HepG2 (cell line): ENCODE results near the gene SOCS3. TPM values are rescaled to one million over a fixed set of nuclear protein-coding genes. Genes with fewer than 3 reads are reported as not detected.

Experiments
- ATAC-seq: fragments of 200-7000 bp; cut with Tn5 transposase; 3 replicates; pipeline ENCODE4 v1.9.1; 2020; ENCODE audit warnings: mild to moderate bottlenecking, moderate library complexity
- BruUV-seq: library from RNA; stranded (reverse); fragments of 400-500 nt; replicated peaks from 2 replicates; lab custom pipeline; 2021; lab: Mats Ljungman, UMichigan
- CTCF ChIA-PET: fragments of 300-600 bp; formaldehyde crosslinking; extraction: SDS; loops from one replicate; lab custom pipeline; 2021; ENCODE audit warnings: low total read pairs, inconsistent platforms, low intra/inter-chr PET ratio; lab: Yijun Ruan, JAX
- POLR2A ChIA-PET: fragments of 350-600 bp; sonication (Branson Sonifier 250); formaldehyde crosslinking; loops from one replicate; lab custom pipeline; 2020; ENCODE audit warnings: antibody characterized with exemption, inconsistent platforms; lab: Yijun Ruan, JAX
- DNase-seq: peaks from one replicate; pipeline ENCODE4 v3.0.0-alpha.2; 2015; ENCODE audit warnings: low spot score
- FAIRE-seq: peaks from 3 replicates; lab custom pipeline; 2011; peaks lifted over from hg19 to GRCh38; lab: Jason Lieb, UNC
- H2AFZ ChIP-seq: one replicate; pipeline ENCODE4 v1.6.1; 2011; ENCODE audit warnings: low read length, inconsistent platforms
- H3K27ac ChIP-seq: fragments of 300-600 bp; 3 replicates; pipeline ENCODE4 v1.8.0; 2011; ENCODE audit warnings: mixed run types, mild to moderate bottlenecking, mixed read lengths, low read length, inconsistent platforms; ENCODE audit not compliant: insufficient read depth; ENCODE audit errors: extremely low read length
- H3K27me3 ChIP-seq, 2 experiments: fragments of 200-600 bp in 1 of 2; 2 replicates in 1 of 2; 3 replicates in 1 of 2; pipeline versions ENCODE4 v1.6.0 to v1.8.0; 2011; ENCODE audit warnings: low read length in 2 of 2, mild to moderate bottlenecking in 2 of 2, moderate library complexity in 2 of 2, inconsistent platforms in 1 of 2; ENCODE audit not compliant: insufficient read depth in 2 of 2, control insufficient read depth in 1 of 2
- H3K36me3 ChIP-seq, 2 experiments: fragments of 200-600 bp in 1 of 2; replicated peaks in 1 of 2; 2 replicates in 1 of 2; 3 replicates in 1 of 2; pipeline versions ENCODE4 v1.5.1 to v1.8.0; 2011; ENCODE audit warnings: low read length in 2 of 2, inconsistent platforms in 1 of 2; ENCODE audit not compliant: insufficient read depth in 2 of 2, control insufficient read depth in 1 of 2
- H3K4me1 ChIP-seq: 2 replicates; pipeline ENCODE4 v1.5.1; 2012; ENCODE audit warnings: low read length, inconsistent platforms; ENCODE audit not compliant: insufficient read depth
- H3K4me2 ChIP-seq: 2 replicates; pipeline ENCODE4 v1.6.0; 2011; ENCODE audit warnings: low read depth, low read length, inconsistent platforms
- H3K4me3 ChIP-seq, 3 experiments: fragments of 200-600 bp in 1 of 3; sonication (generic), shearing (Covaris generic) in 1 of 3; replicated peaks in 1 of 3; 2 replicates each; pipeline ENCODE4 v1.5.1; 2011 to 2016; ENCODE audit warnings: low read length in 3 of 3, inconsistent platforms in 2 of 3, low read depth in 2 of 3, mild to moderate bottlenecking in 2 of 3, control low read depth in 1 of 3, mixed read lengths in 1 of 3; ENCODE audit not compliant: insufficient read depth in 1 of 3
- H3K79me2 ChIP-seq: one replicate; pipeline ENCODE4 v1.6.1; 2011; ENCODE audit warnings: low read length, inconsistent platforms; ENCODE audit not compliant: insufficient read depth
- H3K9ac ChIP-seq: 2 replicates; pipeline ENCODE4 v1.6.0; 2011; ENCODE audit warnings: mild to moderate bottlenecking, low read depth, low read length, inconsistent platforms; ENCODE audit not compliant: insufficient read depth
- H3K9me3 ChIP-seq: 2 replicates; pipeline ENCODE4 v1.5.1; 2012; ENCODE audit warnings: mild to moderate bottlenecking, low read length
- H4K20me1 ChIP-seq: 2 replicates; pipeline ENCODE4 v1.6.0; 2011; ENCODE audit warnings: inconsistent platforms, mild to moderate bottlenecking, low read length, moderate library complexity; ENCODE audit not compliant: insufficient read depth
- BCL6 ChIP-seq: IDR thresholded peaks from 2 replicates; pipeline ENCODE4 v1.6.1; 2016; ENCODE audit warnings: missing genetic modification reagents, missing compliant biosample characterization
- BRD4 ChIP-seq: sonication (generic); formaldehyde crosslinking; IDR thresholded peaks from 2 replicates; pipeline ENCODE4 v1.4.0; 2020; ENCODE audit warnings: missing genetic modification reagents
- EZH2 ChIP-seq: conservative IDR thresholded peaks from 2 replicates; pipeline ENCODE4 v1.6.1; 2012; ENCODE audit warnings: mild to moderate bottlenecking, low read depth, low read length, moderate library complexity
- GABPA ChIP-seq, 2 experiments: IDR thresholded peaks; 2 replicates each; pipeline ENCODE4 v1.6.1; 2011 to 2016; ENCODE audit warnings: low read depth in 2 of 2, low read length in 1 of 2, missing biosample characterization in 1 of 2, missing genetic modification characterization in 1 of 2
- HMGA1 ChIP-seq: sonication (generic); formaldehyde crosslinking; conservative IDR thresholded peaks from 2 replicates; pipeline ENCODE4 v1.4.0; 2020; ENCODE audit warnings: missing genetic modification reagents
- KDM2A ChIP-seq: sonication (generic); formaldehyde crosslinking; IDR thresholded peaks from 2 replicates; pipeline ENCODE4 v1.4.0; 2020; ENCODE audit warnings: low read depth, missing genetic modification reagents, borderline replicate concordance
- PRPF4 ChIP-seq: fragments of 200-400 bp; formaldehyde crosslinking; IDR thresholded peaks from 2 replicates; pipeline ENCODE4 v1.6.1; 2016; ENCODE audit warnings: low read length, low read depth; ENCODE audit not compliant: poor library complexity, severe bottlenecking
- RXRB ChIP-seq: IDR thresholded peaks from 2 replicates; pipeline ENCODE4 v1.6.1; 2016; ENCODE audit warnings: borderline replicate concordance, missing genetic modification reagents, missing compliant biosample characterization
- STAG1 ChIP-seq: sonication (generic); formaldehyde crosslinking; IDR thresholded peaks from 2 replicates; pipeline ENCODE4 v1.4.0; 2020; ENCODE audit warnings: missing genetic modification reagents
- STAT5B ChIP-seq: sonication (generic); formaldehyde crosslinking; IDR thresholded peaks from 2 replicates; pipeline ENCODE4 v1.4.0; 2020; ENCODE audit warnings: missing genetic modification reagents
- ZNF264 ChIP-seq: sonication (generic); formaldehyde crosslinking; IDR thresholded peaks from 2 replicates; pipeline ENCODE4 v1.4.0; 2020; ENCODE audit warnings: missing genetic modification reagents
- ZNF607 ChIP-seq: sonication (generic); formaldehyde crosslinking; IDR thresholded peaks from 2 replicates; pipeline ENCODE4 v1.5.1; 2020; ENCODE audit warnings: missing genetic modification reagents, mild to moderate bottlenecking, borderline replicate concordance
- ZSCAN29 ChIP-seq: sonication (generic); formaldehyde crosslinking; conservative IDR thresholded peaks from 2 replicates; pipeline ENCODE4 v1.4.0; 2020; ENCODE audit warnings: mild to moderate bottlenecking, missing genetic modification reagents
- WGBS: methylation state at CpG from one replicate; pipeline ENCODE4 v1.1.6; 2017; ENCODE audit warnings: low lambda C conversion rate; 5-methylcytosine and 5-hydroxymethylcytosine counted together
- in situ Hi-C: cut with HindIII; loops from 2 replicates; pipeline ENCODE4 v1.10.0; 2017; ENCODE audit warnings: low pct_unique_long_range_greater_than_20kb; ENCODE audit not compliant: extremely low pct_ligation_motif_present
- intact Hi-C: fragments of 100-400 bp; cut with micrococcal nuclease; formaldehyde crosslinking; loops from one replicate; pipeline ENCODE4 v1.10.0; 2022; ENCODE audit not compliant: unreplicated experiment
- polyA plus RNA-seq, 8 experiments: library from polyadenylated mRNA; depleted of rRNA in 3 of 8; stranded (reverse) in 7 of 8; unstranded in 1 of 8; fragments of >200 nt; fragmentation: Illumina TruSeq in 4 of 8; extraction: Trizol in 4 of 8; gene quantifications; 2 replicates each; pipeline versions ENCODE4 v1.2.1 to v1.2.3, GENCODE V29; 2011 to 2016; ENCODE audit warnings: low read depth in 4 of 8, missing spikeins in 1 of 8, mixed read lengths in 1 of 8; ENCODE audit not compliant: insufficient read depth in 1 of 8
- total RNA-seq, 5 experiments: library from RNA; depleted of rRNA; stranded (reverse); fragments of >200 nt; fragmentation: Illumina TruSeq; extraction: Trizol; gene quantifications; 2 replicates each; pipeline ENCODE4 v1.2.3, GENCODE V29; 2016; ENCODE audit warnings: low read depth in 1 of 5
- TF ChIP-seq, protein P1 (sequence below): sonication (generic); formaldehyde crosslinking; conservative IDR thresholded peaks from 2 replicates; pipeline ENCODE4 v1.8.0; 2022; ENCODE audit warnings: missing genetic modification reagents
- TF ChIP-seq, protein P2 (sequence below): sonication (generic); formaldehyde crosslinking; IDR thresholded peaks from 2 replicates; pipeline ENCODE4 v1.8.1; 2023; ENCODE audit warnings: missing genetic modification reagents, mild to moderate bottlenecking, borderline replicate concordance
- TF ChIP-seq, protein P3 (sequence below): sonication (generic); formaldehyde crosslinking; IDR thresholded peaks from 2 replicates; pipeline ENCODE4 v1.4.0; 2020; ENCODE audit warnings: mild to moderate bottlenecking, missing genetic modification reagents
- TF ChIP-seq, protein P4 (sequence below): sonication (generic); formaldehyde crosslinking; IDR thresholded peaks from 2 replicates; pipeline ENCODE4 v1.4.0; 2020; ENCODE audit warnings: missing genetic modification reagents

SOCS3 gene
- total and polyA plus RNA-seq, 2 of the 13 experiments (the other 11 are each of a cell fraction or from before 2014, with no cell fraction given), result 0.77 to 2.4 TPM

DNA sequence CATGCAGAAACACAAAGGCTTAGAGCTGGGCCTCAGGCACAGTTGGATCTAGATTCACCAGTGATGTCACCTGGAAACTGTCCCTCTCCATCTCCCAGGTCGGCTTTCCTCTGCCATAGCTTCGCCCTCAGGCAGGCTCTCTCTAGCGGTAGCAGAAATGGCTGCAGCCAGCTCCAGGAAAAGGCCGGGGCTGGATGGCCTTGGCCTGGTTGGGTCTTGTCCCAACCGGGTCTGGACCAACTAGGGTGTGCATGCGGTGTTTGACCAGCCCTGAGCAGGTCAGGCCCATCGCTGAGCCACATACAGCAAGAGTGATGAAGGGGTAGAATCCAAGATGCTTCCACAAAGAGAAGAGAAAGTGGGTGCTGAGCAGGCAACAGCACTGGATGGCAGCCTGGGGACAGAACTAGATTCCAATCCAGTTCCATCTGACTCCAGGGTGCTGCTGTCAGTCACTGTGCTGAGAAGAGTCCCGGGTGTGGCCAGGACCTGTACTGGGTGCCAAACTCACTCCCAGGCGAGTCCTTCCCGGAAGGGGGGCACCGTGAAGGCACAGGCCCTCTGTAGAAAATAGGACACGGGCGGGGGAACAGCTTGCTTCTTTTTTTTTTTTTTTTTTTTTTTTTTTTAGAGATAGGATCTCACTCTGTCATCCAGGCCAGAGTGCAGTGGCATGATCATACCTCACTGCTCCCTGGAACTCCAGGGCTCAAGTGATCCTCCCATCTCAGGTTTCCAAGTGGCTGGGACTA, 51.8 kb downstream of the SOCS3 start:
- H3K36me3 ChIP-seq, result no peaks in the 10 kb centered on the region
- no peak overlapping the region for H2AFZ ChIP-seq
- 13% methylated on average over 13 of the region's 13 CpGs for WGBS
- H3K79me2 ChIP-seq, result no peaks in the 10 kb centered on the region
- in situ Hi-C loops (no loop called here), intact Hi-C loops (no loop called here)
- BruUV-seq, result no TSS peak
- H3K27me3 ChIP-seq, result peaks cover 4 to 40% of the 10 kb centered on the region in 2 experiments
- no peak overlapping the region for H3K27ac ChIP-seq
- ATAC-seq (peak; percentile 92), FAIRE-seq (peak; percentile 94), DNase-seq (peak; percentile 60)
- H3K4me1 ChIP-seq, result peaks cover 16% of the 10 kb centered on the region
- no peaks in the 10 kb centered on the region for H4K20me1 ChIP-seq
- ChIA-PET POLR2A (interaction anchor here (0.6 to 1.1 kb wide), 2 partner anchors 120 to 654 kb away, joined by 3 read pairs; no protein-coding TSS in a partner anchor), CTCF (interaction anchor here (1.4 kb wide), 1 partner anchor 52 kb away, joined by 3 read pairs; the partner anchor contains the start of gene SOCS3)
- no peak overlapping the region for H3K9ac ChIP-seq
- H3K4me3 ChIP-seq, result no peak overlapping the region
- H3K4me2 ChIP-seq, result peak overlapping the region; percentile 19; the same call in 1 of the 2 replicates
- H3K9me3 ChIP-seq, result peaks cover 5% of the 10 kb centered on the region; the same call in 1 of the 2 replicates
- TF ChIP-seq, protein P1, sequence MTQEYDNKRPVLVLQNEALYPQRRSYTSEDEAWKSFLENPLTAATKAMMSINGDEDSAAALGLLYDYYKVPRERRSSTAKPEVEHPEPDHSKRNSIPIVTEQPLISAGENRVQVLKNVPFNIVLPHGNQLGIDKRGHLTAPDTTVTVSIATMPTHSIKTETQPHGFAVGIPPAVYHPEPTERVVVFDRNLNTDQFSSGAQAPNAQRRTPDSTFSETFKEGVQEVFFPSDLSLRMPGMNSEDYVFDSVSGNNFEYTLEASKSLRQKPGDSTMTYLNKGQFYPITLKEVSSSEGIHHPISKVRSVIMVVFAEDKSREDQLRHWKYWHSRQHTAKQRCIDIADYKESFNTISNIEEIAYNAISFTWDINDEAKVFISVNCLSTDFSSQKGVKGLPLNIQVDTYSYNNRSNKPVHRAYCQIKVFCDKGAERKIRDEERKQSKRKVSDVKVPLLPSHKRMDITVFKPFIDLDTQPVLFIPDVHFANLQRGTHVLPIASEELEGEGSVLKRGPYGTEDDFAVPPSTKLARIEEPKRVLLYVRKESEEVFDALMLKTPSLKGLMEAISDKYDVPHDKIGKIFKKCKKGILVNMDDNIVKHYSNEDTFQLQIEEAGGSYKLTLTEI (CRISPR knock-in tag), result no peak
- TF ChIP-seq KDM2A (CRISPR knock-in tag) (peak; percentile 69; the same call in 1 of the 2 replicates), ZNF264 (CRISPR knock-in tag) (no peak), BCL6 (CRISPR knock-in tag) (peak; percentile 23; the same call in 1 of the 2 replicates), STAT5B (CRISPR knock-in tag) (no peak), ZSCAN29 (CRISPR knock-in tag) (no peak), STAG1 (CRISPR knock-in tag) (peak; percentile 46), ZNF607 (0 out of 2 replicates have a peak, but pooled peaks have one; percentile 51), BRD4 (CRISPR knock-in tag) (no peak), PRPF4 (no peak), EZH2 (no peak), GABPA (IDR thresholded peaks at IDR 0.05; ENCODE audit: low read depth, low read length) (no peak), GABPA (CRISPR knock-in tag; IDR thresholded peaks at IDR 0.05; ENCODE audit: low read depth) (no peak), RXRB (CRISPR knock-in tag) (peak; percentile 33; the same call in 1 of the 2 replicates), HMGA1 (CRISPR knock-in tag) (no peak)
- TF ChIP-seq, protein P2, sequence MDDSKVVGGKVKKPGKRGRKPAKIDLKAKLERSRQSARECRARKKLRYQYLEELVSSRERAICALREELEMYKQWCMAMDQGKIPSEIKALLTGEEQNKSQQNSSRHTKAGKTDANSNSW (CRISPR knock-in tag), result no peak
- TF ChIP-seq, protein P3, sequence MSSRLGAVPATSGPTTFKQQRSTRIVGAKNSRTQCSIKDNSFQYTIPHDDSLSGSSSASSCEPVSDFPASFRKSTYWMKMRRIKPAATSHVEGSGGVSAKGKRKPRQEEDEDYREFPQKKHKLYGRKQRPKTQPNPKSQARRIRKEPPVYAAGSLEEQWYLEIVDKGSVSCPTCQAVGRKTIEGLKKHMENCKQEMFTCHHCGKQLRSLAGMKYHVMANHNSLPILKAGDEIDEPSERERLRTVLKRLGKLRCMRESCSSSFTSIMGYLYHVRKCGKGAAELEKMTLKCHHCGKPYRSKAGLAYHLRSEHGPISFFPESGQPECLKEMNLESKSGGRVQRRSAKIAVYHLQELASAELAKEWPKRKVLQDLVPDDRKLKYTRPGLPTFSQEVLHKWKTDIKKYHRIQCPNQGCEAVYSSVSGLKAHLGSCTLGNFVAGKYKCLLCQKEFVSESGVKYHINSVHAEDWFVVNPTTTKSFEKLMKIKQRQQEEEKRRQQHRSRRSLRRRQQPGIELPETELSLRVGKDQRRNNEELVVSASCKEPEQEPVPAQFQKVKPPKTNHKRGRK, result no peak
- TF ChIP-seq, protein P4, sequence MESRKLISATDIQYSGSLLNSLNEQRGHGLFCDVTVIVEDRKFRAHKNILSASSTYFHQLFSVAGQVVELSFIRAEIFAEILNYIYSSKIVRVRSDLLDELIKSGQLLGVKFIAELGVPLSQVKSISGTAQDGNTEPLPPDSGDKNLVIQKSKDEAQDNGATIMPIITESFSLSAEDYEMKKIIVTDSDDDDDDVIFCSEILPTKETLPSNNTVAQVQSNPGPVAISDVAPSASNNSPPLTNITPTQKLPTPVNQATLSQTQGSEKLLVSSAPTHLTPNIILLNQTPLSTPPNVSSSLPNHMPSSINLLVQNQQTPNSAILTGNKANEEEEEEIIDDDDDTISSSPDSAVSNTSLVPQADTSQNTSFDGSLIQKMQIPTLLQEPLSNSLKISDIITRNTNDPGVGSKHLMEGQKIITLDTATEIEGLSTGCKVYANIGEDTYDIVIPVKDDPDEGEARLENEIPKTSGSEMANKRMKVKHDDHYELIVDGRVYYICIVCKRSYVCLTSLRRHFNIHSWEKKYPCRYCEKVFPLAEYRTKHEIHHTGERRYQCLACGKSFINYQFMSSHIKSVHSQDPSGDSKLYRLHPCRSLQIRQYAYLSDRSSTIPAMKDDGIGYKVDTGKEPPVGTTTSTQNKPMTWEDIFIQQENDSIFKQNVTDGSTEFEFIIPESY, result peak; percentile 85
